Measurements from ENCODE around the gene ARF4. TPM values are rescaled to one million over a fixed set of nuclear protein-coding genes. Genes with fewer than 3 reads are reported as not detected.

ARF4 gene
- total and polyA plus RNA-seq, 10 of the 15 experiments (the other 5 are each of a cell fraction or from before 2014, with no cell fraction given): 66.2 to 283 (median 128) TPM

- Histone ChIP-seq H3K4me3 (no peak overlapping the region), H3K4me2 (ENCODE audit: control insufficient read depth, insufficient read depth) (no peak overlapping the region), H3K27ac (ENCODE audit: control insufficient read depth, insufficient read depth) (no peak overlapping the region), H3K79me2 (ENCODE audit: control insufficient read depth, insufficient read depth, low read length) (no peaks in the 10 kb centered on the region), H3K27me3 (replicated peaks in 1 of 2; ENCODE audit: control insufficient read depth in 2 of 2, insufficient read depth in 2 of 2, low read length in 1 of 2) (no peaks in the 10 kb centered on the region), H2AFZ (ENCODE audit: control insufficient read depth, low read depth, low read length) (no peak overlapping the region), H3K9me3 (replicated peaks; ENCODE audit: control insufficient read depth, insufficient read depth, low read length) (no peaks in the 10 kb centered on the region), H3K9ac (ENCODE audit: control insufficient read depth, insufficient read depth, low read length) (no peak overlapping the region), H3K36me3 (ENCODE audit: control insufficient read depth in 2 of 2, insufficient read depth in 2 of 2, low read length in 1 of 2) (no peaks in the 10 kb centered on the region; a peak in 2 of 4 replicates), H4K20me1 (ENCODE audit: control insufficient read depth, insufficient read depth) (no peaks in the 10 kb centered on the region), H3K4me1 (ENCODE audit: control insufficient read depth, insufficient read depth, low read length) (no peaks in the 10 kb centered on the region)
- ChIA-PET RAD21 (ENCODE audit: unreplicated experiment) (interaction anchor here (1.8 kb wide), 1 partner anchor 43 kb away, joined by 5 read pairs; no protein-coding TSS in a partner anchor), SMC1A (ENCODE audit: uncharacterized antibody, unreplicated experiment) (interaction anchor here (1.0 to 1.7 kb wide), 2 partner anchors 44 to 245 kb away, joined by 3 to 4 read pairs; no protein-coding TSS in a partner anchor), POLR2A (no interaction called here), CTCF (interaction anchor here (1.0 to 1.1 kb wide), 3 partner anchors 179 to 249 kb away, joined by 3 to 6 read pairs (median 3); no protein-coding TSS in a partner anchor)
- in situ Hi-C loops (cut with MboI): no loop called here
- peak; percentile 41; the same call in 2 of the 3 replicates for ATAC-seq
- FAIRE-seq: no peak
- 98% methylated on average over 2 of the region's 2 CpGs for WGBS (ENCODE audit: insufficient coverage, insufficient replicate concordance, low lambda C conversion rate, missing lambda C conversion rate)
- no TSS peak for BruUV-seq (replicated peaks)
- peak; percentile 29; the same call in 1 of the 2 replicates for TF ChIP-seq SMC3 (IDR thresholded peaks at IDR 0.05; ENCODE audit: borderline replicate concordance, low read length)
- TF ChIP-seq RAD21 (IDR thresholded peaks at IDR 0.05; ENCODE audit: insufficient read depth, low read depth, low read length): peak; percentile 47
- TF ChIP-seq CTCF (IDR thresholded peaks at IDR 0.05 in 2 of 3, conservative IDR thresholded peaks at IDR 0.05 in 1 of 3; ENCODE audit: control insufficient read depth in 2 of 3, extremely low read depth in 1 of 3, insufficient read depth in 1 of 3, low read depth in 3 of 3, low read length in 3 of 3): peak in 1 of 3 experiments; percentile 42; a peak in 2 of 6 replicates
- no peak for TF ChIP-seq PML (IDR thresholded peaks at IDR 0.05; ENCODE audit: low read length)
- no peak for TF ChIP-seq ZBED1 (IDR thresholded peaks at IDR 0.05; ENCODE audit: borderline replicate concordance)
- intact Hi-C loops (cut with micrococcal nuclease; ENCODE audit: unreplicated experiment): loop anchor here (10.0 kb wide), 1 partner anchor 178 kb away; no protein-coding TSS in a partner anchor
- DNase-seq (ENCODE audit: low read depth, low spot score): no peak
Measured at GRCh38 chr3:57646723-57647122, 49.6 kb upstream of the ARF4 start.
